Measurements from ENCODE around the gene BRD1.

Gene BRD1

GRCh38 chr22:49799431-49800075, 28.1 kb downstream of the BRD1 start:
- no peak overlapping the region for H3K4me3 ChIP-seq (ENCODE audit: low read depth, low read length)
- TF ChIP-seq CTCF (IDR thresholded peaks at IDR 0.05; ENCODE audit: insufficient read depth, low read length, missing control alignments): no peak
- POLR2A ChIA-PET: no interaction called here
- DNase-seq (ENCODE audit: low read depth, low spot score): no peak
- CTCF ChIA-PET: interaction anchor here (1.4 kb wide), 1 partner anchor 21 kb away, joined by 4 read pairs; no protein-coding TSS in a partner anchor

GRCh38 chr22:49798486-49799151, 29.1 kb downstream of the BRD1 start:
- ChIA-PET CTCF (interaction anchor here (1.4 kb wide), 1 partner anchor 22 kb away, joined by 4 read pairs; no protein-coding TSS in a partner anchor), POLR2A (no interaction called here)
- no peak overlapping the region for H3K4me3 ChIP-seq (ENCODE audit: low read depth, low read length)
- no peak for DNase-seq (ENCODE audit: low read depth, low spot score)
- TF ChIP-seq CTCF (IDR thresholded peaks at IDR 0.05; ENCODE audit: insufficient read depth, low read length, missing control alignments): no peak

- no peak for TF ChIP-seq CTCF (IDR thresholded peaks at IDR 0.05; ENCODE audit: insufficient read depth, low read length, missing control alignments)
- no peak overlapping the region for H3K4me3 ChIP-seq (ENCODE audit: low read depth, low read length)
- ChIA-PET POLR2A (no interaction called here), CTCF (no interaction called here)
- DNase-seq (ENCODE audit: low read depth, low spot score): no peak
Measured at GRCh38 chr22:49797706-49798105, 30.0 kb downstream of the BRD1 start.

GRCh38 chr22:49796596-49797270, 30.9 kb downstream of the BRD1 start:
- TF ChIP-seq CTCF (IDR thresholded peaks at IDR 0.05; ENCODE audit: insufficient read depth, low read length, missing control alignments): no peak
- POLR2A ChIA-PET: no interaction called here
- no peak overlapping the region for H3K4me3 ChIP-seq (ENCODE audit: low read depth, low read length)
- DNase-seq (ENCODE audit: low read depth, low spot score): no peak
- CTCF ChIA-PET: no interaction called here

- POLR2A ChIA-PET: no interaction called here
Measured at GRCh38 chr22:49795521-49795920, 32.2 kb downstream of the BRD1 start.

More at GRCh38 chr22:49795521-49795920, 32.2 kb downstream of the BRD1 start:
- TF ChIP-seq CTCF (IDR thresholded peaks at IDR 0.05; ENCODE audit: insufficient read depth, low read length, missing control alignments): no peak
- no peak for DNase-seq (ENCODE audit: low read depth, low spot score)
- CTCF ChIA-PET: no interaction called here
- H3K4me3 ChIP-seq (ENCODE audit: low read depth, low read length): no peak overlapping the region
